Neural progenitor cell (in vitro differentiated cells): ENCODE measurements around the gene STARD3.

Experiments used
- EZH2 ChIP-seq: fragments of 200-600 bp; sonication (generic); IDR thresholded peaks from 2 replicates; pipeline ENCODE4 v1.6.1; 2017; ENCODE audit warnings: antibody characterized with exemption, mild to moderate bottlenecking, moderate library complexity
- TF ChIP-seq, protein P1 (sequence below): fragments of 200-600 bp; sonication (generic); IDR thresholded peaks from 2 replicates; pipeline ENCODE4 v1.5.1; 2017; ENCODE audit warnings: antibody characterized with exemption, mild to moderate bottlenecking

DNA sequence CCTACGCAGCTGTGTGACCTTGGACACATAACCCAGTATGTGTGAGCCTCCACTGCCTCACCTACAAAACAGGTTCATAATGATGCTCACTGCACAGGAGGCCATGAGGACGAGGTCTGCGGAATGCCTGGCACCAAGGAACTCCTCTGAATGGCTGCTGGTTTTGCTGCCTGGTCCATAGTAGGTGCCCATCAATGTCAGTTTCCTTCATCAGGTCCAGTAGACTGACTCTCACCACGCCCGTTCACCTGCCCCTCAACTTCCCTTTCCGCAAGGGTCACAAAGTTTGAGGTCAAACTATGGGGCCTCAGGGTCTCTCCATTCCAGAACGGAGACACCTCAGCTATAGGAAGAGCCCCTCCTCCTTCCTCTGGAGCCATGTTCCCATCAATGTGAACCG lies 40.1 kb downstream of the STARD3 start:
- TF ChIP-seq, protein P1, sequence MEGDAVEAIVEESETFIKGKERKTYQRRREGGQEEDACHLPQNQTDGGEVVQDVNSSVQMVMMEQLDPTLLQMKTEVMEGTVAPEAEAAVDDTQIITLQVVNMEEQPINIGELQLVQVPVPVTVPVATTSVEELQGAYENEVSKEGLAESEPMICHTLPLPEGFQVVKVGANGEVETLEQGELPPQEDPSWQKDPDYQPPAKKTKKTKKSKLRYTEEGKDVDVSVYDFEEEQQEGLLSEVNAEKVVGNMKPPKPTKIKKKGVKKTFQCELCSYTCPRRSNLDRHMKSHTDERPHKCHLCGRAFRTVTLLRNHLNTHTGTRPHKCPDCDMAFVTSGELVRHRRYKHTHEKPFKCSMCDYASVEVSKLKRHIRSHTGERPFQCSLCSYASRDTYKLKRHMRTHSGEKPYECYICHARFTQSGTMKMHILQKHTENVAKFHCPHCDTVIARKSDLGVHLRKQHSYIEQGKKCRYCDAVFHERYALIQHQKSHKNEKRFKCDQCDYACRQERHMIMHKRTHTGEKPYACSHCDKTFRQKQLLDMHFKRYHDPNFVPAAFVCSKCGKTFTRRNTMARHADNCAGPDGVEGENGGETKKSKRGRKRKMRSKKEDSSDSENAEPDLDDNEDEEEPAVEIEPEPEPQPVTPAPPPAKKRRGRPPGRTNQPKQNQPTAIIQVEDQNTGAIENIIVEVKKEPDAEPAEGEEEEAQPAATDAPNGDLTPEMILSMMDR = no peak
- TF ChIP-seq EZH2 = no peak
